NOMO-1 treated with DMSO at 0.1 percent for 48 hours (cell line): ENCODE measurements around the gene TIMM10B.

ENCODE experiments used
- DNase-seq: peaks from one replicate; lab custom pipeline; 2025; ENCODE audit not compliant: unreplicated experiment; lab: John Stamatoyannopoulos, UW

The TIMM10B gene, protein sequence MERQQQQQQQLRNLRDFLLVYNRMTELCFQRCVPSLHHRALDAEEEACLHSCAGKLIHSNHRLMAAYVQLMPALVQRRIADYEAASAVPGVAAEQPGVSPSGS

DNA sequence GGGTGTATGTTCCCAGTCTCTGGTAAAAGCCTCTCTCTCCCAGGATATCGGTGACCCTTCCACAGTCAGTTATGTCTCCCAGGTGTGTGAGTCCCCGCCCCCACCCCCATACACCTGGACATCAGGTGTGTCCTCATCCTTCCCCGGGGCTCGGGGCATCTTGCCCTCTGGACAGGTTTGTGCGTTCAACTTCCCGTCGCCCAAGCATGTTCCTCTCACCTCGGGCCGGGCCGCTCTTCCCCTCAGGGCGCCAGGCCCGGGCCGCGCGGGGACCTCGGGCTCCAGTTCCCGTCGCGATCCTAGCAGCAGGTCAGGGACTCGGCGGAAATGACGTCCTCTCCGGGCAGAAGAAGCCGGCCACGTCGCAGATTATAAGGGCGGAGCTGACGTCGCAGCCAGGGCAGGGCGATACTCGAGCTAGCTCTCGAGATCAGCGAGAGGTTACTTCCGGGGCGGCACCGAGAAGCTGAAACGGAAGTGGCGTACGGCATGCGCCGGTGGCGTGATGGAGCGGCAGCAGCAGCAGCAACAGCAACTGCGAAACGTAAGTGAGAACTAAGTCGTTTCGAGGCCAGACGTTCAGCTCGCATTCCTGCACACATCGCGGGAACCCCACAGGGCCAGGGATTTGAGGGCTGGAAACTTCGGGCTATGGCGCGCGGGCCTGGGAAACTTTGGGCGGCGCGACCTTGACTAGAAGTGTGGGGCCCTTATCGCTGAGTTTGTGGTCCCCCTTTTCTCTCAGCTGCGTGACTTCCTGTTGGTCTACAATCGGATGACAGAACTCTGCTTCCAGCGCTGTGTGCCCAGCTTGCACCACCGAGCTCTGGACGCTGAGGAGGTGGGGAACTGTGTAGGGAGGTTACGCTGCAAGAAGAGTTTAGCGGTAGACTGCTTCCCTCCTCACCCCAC is at the start of gene TIMM10B, which contains the start of gene ARFIP2:
Gene TIMM10B (plus strand): TSS at position 490 of the 912 bp plus-strand sequence. CDS start 16 bp downstream, at position 506.
Gene ARFIP2 (minus strand): TSS at position 320 of the 912 bp plus-strand sequence. CDS start 910 bp downstream, outside the sequence.
- DNase-seq, result peak; percentile 99

DNA sequence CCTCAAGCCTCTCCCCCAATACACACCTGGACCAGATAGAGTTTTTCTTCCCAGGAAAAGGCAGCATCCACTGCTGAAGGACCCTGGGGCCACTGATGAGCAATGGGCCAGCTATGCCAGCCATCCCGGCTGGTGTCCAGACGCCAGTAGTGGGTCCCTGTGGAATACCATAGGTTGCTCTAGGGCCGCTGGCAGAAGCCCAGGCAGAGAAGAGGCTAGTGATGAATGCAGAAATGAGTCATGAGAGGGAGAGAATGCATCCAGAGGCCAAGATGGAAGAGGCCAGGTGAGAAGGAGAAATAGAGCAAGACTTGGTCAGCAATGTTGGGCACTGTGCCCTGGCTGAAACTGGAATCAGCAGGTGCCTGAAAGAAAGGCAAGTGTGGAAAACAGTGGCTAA is 49.4 kb upstream of the TIMM10B start:
- DNase-seq, result no peak

DNA sequence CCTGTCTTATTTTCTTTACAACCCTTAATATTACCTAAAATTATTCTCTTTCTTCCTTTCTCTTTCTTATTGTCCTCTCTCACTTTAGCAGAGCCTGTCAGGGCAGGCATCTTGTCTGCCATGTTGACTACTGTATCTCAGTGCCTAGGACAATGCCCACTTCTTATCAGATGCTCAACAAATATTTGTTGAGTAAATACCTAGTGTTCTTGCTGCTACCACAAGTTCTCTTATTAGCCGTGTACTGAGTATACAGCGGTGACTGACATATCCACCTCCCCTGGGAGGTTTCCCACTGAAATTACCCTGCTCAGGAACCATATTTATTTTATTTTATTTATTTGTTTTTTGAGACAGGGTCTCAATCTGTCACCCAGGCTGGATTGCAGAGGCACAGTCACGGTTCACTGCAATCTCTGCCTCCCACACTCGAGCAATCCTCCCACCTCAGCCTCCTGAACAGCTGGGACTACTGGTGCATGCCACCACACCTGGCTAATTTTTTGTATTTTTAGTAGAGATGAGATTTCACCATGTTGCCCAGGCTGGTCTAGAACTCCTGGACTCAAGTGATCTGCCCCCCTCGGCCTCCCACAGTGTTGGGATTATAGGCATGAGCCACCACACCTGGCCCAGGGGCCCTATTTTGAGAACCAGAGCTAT is 47.2 kb upstream of the TIMM10B start:
- no peak for DNase-seq

DNA sequence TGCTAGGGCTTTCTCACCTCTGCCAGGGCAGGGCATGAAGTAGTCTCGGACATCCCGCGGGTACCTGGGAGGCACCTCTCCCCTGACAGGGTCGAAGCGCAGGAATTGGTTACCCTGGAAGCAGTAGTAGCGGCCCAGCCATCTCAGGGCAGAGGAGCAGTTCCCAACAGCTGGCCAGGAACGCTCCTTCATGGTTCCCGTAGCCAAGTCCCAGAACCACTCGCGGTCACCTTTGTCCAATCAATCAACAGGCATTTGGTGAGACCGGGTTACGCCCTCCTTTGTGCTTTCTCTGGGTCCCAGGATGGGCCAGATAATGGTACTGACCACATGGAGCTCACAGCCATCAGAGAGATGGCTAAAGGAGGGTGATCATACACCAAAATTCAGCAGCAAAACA is 43.9 kb upstream of the TIMM10B start:
- no peak for DNase-seq

DNA sequence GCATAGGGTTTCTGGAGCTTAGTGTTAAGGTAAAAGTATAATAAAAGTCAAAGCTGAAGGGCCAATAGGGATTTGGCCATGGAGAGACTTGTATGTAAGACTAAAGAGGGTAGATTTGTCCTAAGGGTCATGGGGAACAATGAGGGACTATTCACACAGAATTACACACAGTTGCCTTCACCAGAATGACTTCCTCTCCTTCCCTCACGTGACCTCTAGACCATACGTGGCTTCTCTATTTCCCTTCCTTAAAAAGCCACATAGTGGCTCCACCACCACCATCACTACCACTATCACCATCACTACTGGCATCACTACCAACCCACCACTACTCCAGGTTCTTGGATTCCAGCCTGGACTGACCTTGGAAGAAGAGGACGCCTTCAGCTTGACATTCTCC is 43.3 kb upstream of the TIMM10B start:
- DNase-seq, result peak; percentile 63

DNA sequence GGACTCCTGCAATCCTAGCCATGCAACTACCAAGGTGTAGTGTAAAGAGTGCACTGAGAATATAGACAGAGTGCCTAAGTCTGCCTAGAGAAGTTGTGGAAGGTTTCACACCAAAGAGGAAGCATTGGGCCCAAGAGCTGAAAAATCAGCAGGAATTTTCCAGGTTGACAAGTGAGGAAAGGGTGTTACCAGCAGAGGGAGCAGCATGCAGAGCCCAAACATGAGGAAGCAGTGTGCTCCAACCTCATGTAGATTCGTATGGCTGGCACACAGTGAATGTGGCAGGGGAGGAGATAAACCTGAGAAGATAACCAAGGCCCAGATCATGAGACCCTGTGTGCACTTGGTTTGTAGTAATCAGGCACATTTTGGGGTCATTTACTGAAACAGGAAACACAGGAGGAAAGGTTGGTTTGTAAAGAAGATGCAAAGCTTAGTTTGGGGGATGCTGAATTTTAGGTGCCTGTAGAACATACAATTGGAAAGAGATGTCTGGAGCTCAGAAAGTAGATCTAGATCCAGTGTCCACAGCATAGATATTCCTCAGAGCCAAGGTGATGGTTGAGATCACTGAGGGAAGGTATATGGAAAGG is 42.2 kb upstream of the TIMM10B start:
- DNase-seq, result peak; percentile 64

DNA sequence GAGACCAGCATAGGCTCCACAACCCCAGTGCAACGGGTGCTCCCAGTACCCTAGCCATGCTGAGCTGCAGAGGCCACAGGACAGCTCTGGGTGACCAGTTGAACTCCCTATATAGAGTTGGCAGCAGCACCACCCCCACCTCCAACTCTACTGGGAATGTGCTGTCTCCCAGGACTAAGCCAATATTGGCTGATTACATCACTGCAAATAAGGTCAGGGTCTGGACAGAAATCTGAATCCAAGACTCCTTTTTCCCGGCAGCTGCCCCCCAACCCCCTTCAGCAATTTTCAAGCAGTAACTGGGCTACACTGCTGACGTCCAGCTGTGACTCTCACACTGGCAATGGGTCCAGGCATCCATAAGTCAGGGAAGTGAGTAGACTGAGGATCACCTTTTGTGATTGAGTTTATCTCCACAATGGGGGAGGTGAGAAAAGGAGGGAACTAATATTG is 40.4 kb upstream of the TIMM10B start, which contains the start of gene HPX:
Gene HPX (minus strand): TSS at position 82 of the 453 bp plus-strand sequence. CDS start 24 bp downstream, at position 58.
- DNase-seq, result no peak

DNA sequence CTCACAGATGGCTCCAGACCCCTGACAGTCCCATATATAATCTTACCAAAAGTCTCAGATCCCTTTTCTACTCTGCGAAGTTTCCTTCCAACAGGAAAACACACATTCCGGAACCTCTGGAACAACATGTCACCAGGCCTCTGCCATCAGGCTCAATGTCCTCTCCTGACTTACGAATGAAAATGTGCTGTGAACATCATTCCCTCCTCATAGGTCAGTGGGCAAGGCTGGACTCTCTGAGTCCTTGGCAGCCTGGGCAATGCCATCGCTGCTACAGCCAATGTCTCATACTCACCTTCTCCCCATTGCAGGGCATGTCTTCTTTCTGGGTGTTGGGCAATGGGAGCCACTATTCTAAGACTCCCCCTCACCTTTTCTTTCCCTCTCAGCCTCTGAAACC is 38.9 kb upstream of the TIMM10B start:
- no peak for DNase-seq

DNA sequence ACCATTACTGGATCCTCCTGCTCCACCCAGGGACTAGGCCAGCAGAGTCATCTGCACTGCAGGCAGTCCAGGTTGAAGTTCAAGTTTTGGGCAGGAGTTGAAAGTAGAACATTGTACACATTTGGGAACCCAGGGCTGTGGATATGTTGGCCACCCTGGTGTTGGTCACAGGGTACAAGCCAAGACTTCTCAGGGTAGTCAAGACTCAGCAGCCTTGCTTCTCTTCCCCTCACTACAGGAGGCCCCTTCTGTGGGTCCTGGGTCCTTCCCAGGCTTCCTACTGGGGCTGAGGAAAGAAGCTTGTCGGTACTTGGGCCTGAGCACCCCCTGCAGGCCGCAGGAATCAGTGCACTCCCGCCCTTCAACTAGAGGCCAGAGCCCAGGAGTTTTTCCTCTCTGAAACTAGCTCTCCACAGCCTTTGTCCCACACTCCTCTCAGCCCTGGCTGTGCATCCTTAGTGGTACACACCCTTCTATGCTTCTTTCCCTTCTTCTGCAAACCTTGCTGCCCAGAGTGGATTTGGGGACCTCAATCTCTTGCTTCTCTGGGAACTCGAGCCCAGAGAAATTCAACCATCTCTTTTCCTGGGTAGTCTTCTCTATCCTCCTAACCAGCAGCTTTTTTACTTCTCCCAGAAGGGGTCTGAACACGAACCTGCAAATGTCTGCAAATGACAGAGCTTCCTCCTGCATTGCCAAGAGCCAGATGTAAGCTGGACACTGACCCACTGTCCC is 37.9 kb upstream of the TIMM10B start:
- DNase-seq, result peak; percentile 26

DNA sequence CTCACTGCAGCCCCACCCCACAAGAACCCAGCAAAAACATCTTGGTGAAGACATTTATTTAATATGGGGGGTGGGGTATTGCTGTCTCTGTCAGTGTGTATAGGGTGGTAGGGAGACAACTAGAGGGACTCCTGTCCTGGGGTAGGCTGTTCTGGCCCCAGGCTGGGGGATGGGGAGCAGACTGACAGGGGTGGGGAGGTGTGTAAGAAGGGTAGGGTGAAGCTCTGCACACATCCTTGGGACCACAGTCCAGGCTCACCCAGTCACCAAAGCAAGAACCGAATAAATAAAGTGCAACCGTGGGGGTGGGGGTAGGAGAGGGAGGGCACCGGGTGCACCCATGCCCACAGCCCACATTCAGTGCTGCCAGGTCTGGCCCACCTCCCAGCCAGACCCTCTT is 32.7 kb upstream of the TIMM10B start:
- no peak for DNase-seq

DNA sequence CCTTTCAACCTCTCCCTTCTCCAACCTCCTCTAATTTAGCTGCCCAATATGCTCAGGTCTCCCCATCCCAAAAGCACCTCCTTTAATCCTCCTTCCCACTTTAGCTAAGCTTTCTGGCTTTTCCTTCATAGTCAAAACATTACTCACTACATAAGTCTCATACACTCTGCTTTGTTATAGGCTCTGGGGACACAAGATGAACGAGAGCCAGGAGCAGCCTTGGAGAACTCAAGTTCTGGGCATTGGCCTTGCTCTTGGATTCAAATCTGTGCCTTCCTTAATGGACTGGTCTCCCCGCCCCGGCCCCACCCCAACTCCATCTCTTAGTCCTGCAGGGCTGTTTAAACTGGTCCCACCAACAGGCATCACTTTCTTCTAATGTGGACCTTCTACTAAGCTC is 29.1 kb upstream of the TIMM10B start:
- DNase-seq, result no peak

DNA sequence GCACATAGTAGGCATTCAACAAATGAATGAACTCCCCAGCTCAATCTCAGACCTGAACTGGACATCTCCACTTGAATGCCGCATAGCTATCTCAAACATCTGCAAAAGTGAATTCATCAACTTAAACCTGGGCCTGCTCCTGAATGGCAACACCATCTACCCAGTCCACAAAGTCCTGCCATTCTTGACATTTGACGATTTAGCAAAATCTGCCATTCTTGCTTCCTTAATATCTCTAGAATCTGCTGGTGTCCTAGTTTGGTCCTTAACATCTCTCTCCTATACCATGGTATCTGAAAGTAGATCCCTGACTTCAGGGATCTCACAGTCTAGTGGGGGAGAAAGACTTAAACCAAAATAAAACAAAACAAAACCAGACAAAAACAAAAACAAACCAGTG is 28.1 kb upstream of the TIMM10B start:
- DNase-seq, result no peak

DNA sequence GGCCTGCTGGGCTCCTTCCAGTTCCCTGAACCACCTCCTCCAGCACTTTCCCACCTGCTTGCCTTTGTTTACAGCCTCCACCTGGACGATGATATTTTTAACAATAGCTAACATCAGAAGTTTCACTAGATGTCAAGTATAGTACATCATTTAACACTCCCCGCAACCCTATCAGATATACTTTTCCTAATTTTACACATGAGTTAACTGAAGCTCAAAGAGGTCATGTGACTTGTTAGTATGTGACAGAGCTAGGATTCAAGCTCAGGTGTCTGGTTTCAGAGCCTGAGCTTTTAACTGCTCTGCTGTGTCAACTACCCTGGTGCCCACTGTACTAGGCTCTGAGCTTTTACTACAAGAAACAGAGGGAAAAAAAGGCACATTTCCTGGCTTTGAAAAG is 26.2 kb upstream of the TIMM10B start:
- DNase-seq, result no peak

DNA sequence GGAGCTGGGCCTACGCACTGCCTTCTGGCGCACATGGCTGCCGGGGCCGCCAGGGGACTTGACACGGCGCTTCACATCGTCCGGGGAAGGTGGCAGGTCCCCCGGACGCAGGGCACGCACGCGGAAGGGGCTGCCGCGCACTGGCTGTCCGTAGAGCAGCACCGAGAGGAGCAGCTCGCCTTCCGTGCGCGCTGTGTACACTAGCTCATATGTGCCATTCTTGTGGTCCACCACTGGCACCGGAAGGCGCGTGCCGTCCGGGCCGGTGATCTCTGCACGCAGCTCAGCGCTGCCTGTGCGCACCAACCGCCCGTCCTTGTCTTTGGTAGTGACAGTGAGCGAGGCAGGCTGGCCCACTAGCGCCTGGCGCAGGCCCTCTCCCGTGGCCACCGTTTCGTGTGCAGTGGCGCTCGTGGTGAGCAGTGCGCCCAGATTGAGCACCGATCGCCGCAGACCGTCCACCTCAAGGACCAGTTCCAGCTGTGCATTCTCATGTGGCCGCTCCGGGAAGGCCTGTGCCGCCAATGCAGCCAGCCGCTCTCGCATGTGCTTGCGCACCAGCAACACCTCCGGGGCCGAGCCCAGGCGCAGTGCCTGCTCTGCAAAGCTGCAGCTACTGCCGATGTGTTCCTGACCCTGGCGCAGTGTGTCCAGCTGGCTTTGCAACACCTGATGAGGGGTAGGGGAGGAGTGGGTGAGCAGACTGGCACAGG is 24.8 kb upstream of the TIMM10B start:
- DNase-seq, result no peak

DNA sequence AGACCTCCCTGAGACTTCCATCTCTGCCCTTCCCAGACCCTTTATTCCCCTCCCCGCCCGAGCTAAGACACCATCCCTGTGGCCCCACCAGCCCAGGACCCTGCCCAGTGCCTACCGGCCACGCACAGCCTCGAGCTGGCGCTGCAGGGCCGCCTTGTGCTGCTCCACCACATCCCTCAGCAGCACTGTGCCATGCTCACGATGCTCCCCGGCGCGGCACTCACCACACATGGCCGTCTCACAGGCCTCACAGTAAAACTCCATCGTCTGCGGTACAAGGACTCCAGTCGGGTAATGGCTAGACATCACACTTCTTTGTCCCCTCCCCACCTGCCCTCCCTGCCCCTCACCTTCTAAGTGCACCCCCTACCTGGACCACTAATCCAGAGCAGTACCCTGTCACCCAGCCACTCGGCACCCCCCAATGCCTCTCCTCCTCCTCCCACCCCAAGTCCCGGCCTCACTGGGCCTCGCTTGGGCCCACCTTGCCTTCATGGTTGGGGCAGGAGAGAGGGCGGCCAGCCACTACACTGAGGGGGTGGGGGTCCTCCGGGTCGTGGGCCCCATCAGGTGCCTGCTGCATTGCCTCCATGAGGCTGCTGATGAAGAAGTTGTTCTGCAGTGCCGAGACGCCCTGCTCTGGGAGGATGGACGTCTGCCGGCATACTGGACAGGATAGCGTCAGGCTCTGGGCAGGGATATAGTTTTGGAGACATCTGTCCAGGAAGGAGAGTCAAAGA is 23.6 kb upstream of the TIMM10B start:
- no peak for DNase-seq

DNA sequence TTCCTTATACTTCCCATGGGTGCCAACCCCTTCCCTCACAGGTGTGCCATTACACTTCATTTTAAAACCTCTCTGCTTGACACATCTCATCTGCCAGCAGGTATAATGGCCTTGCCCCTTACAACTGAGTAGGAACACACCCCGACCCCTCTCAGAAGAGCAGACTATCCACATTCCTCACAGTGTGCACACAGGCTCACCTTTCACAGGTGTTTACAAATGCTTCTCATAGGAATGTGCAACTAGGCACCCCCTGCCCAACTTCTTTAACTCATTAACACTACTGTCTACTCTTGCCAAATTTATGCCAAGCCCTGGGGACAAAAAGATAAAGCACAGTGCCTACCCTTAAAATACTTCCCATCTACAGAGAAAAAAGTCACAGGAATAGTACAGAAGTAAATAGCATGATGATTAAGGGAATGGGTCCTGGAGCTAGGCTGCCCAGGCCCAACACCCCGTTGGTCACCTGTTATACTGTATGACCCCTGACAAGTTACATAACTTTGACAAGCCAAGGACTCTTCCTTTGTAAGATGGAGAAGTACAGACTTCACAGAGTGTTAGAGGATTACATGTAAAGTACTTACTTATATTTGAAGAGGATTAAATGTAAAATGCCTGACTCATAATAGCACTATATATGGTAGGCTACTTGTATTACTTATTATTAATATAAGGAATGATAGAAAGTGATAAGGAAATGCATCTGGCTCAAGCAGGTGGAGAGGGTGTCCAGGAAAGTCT is 22.8 kb upstream of the TIMM10B start:
- no peak for DNase-seq

DNA sequence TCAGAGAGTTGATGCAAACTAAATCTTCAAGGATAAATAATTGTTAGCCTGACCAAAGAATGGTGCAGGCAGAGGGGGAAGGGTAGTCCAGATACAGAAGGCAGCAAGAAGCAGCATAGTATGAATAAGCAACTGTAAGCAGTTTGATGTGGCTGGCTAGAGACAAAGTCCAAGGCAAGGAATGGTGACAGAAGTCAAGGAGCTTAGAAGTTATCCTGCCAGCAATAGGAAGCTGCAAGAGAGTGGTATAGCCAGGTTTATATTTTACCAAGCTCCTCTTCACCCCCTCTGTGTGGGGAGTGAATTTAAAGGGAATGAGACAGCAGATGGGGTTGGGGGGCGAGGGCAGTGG is 22.2 kb upstream of the TIMM10B start:
- DNase-seq, result no peak

DNA sequence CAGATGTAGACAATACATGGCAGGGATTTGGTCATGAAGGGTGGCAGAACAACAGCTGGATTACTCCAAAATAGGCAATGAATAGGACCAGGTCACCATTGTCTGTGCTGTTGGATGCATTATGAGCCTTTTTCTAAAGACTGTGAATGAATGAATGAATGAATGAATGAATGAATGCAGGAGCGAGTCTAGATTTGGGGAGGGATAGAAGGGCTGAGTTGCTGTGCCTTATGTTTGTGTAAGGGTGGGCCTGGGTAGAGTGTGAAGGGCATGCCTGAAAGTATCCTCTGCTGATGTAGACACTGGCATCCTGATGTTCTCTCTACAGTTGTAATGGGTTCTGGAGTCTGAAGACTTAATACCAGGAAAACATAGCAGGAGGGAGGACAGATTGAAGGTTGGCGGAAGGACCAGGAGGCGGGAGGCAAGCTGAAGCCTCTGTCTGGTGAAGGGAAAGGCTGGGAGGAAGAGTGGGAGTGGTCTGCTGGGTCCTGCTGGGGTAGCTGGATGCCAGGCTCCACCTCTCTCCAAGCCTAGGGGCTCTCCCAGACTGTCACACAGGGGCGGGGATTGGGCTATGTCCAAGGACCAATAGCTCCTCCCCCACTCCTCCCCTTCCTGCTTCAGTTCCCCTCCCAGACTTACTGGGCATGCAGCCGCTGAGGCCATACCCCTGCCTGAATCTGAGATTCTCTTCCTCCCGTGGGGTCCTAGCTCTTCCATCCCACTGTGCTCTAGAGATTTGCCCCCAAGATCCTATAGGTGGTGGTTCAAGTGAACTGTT is 12.4 kb upstream of the TIMM10B start:
- DNase-seq, result peak; percentile 7
